Endodermal cell (in vitro differentiated cells): ENCODE results near the gene GPR155. TPM values are rescaled to one million over a fixed set of nuclear protein-coding genes. Genes with fewer than 3 reads are reported as not detected.

ENCODE experiments used
- DNase-seq: peaks from one replicate; pipeline ENCODE4 v3.0.0-alpha.2; 2017
- H3K27ac ChIP-seq: 2 replicates; pipeline ENCODE4 v1.5.1; 2013; ENCODE audit warnings: mild to moderate bottlenecking, low read depth, low read length, moderate library complexity
- H3K27me3 ChIP-seq: 2 replicates; pipeline ENCODE4 v1.6.1; 2013; ENCODE audit warnings: mild to moderate bottlenecking, low read length, moderate library complexity; ENCODE audit not compliant: insufficient read depth, control insufficient read depth, poor library complexity, severe bottlenecking
- H3K36me3 ChIP-seq: 2 replicates; pipeline ENCODE4 v1.7.0; 2013; ENCODE audit warnings: mild to moderate bottlenecking, low read length, moderate library complexity; ENCODE audit not compliant: control insufficient read depth, insufficient read depth
- H3K4me1 ChIP-seq: one replicate; pipeline ENCODE4 v1.7.0; 2013; ENCODE audit warnings: low read length; ENCODE audit not compliant: control insufficient read depth, insufficient read depth
- H3K4me3 ChIP-seq: 2 replicates; pipeline ENCODE4 v1.5.1; 2013; ENCODE audit warnings: mild to moderate bottlenecking, low read length, moderate library complexity
- H3K9ac ChIP-seq: 2 replicates; pipeline ENCODE4 v1.6.1; 2013; ENCODE audit warnings: mild to moderate bottlenecking, low read length, moderate library complexity; ENCODE audit not compliant: poor library complexity, severe bottlenecking; ENCODE audit errors: extremely low read depth
- H3K9me3 ChIP-seq: 2 replicates; pipeline ENCODE4 v1.6.1; 2013; ENCODE audit warnings: mild to moderate bottlenecking, low read length, moderate library complexity; ENCODE audit not compliant: control insufficient read depth
- H3K27ac Mint-ChIP-seq: 2 replicates; pipeline ENCODE4 v1.8.0; 2020; ENCODE audit warnings: mixed read lengths
- H3K27me3 Mint-ChIP-seq: 2 replicates; pipeline ENCODE4 v1.8.0; 2021; ENCODE audit warnings: mild to moderate bottlenecking, mixed read lengths; ENCODE audit not compliant: insufficient read depth
- H3K36me3 Mint-ChIP-seq: 2 replicates; pipeline ENCODE4 v1.8.0; 2020; ENCODE audit warnings: low read depth, mixed read lengths
- H3K4me1 Mint-ChIP-seq: 2 replicates; pipeline ENCODE4 v1.8.0; 2020; ENCODE audit warnings: mixed read lengths
- H3K4me3 Mint-ChIP-seq: 2 replicates; pipeline ENCODE4 v1.8.0; 2020; ENCODE audit warnings: mild to moderate bottlenecking, moderate library complexity, mixed read lengths
- H3K9me3 Mint-ChIP-seq: 2 replicates; pipeline ENCODE4 v1.8.0; 2020; ENCODE audit warnings: mild to moderate bottlenecking, mixed read lengths
- CTCF ChIP-seq: fragments of 200-600 bp; sonication (generic); conservative IDR thresholded peaks from 2 replicates; pipeline ENCODE4 v1.5.0; 2021; ENCODE audit warnings: antibody characterized with exemption, mild to moderate bottlenecking
- WGBS, 2 experiments: methylation state at CpG; one replicate each; pipeline versions ENCODE4 v1.1.5 to v1.1.7; 2013; ENCODE audit warnings: missing lambda C conversion rate in 2 of 2, mixed read lengths in 1 of 2; ENCODE audit not compliant: insufficient coverage in 1 of 2, insufficient read length in 1 of 2; 5-methylcytosine and 5-hydroxymethylcytosine counted together
- total RNA-seq, 2 donors: library from RNA; stranded (reverse); fragmentation: NEBNext Ultra II Directional in 1 of 2; extraction: Animal tissue kit (Norgen Biotek cat#: 25700) in 1 of 2; gene quantifications; 2 replicates in 1 of 2; 3 replicates in 1 of 2; pipeline ENCODE4 v1.2.1, GENCODE V29; 2021

GPR155 gene
- total RNA-seq, 2 donors from 2014 or later: 0.22 to 0.88 TPM

- no peak overlapping the region for H3K4me3 Mint-ChIP-seq
- no peaks in the 10 kb centered on the region for H3K9me3 ChIP-seq
- TF ChIP-seq CTCF: no peak
- no peaks in the 10 kb centered on the region for H3K36me3 Mint-ChIP-seq
- H3K27me3 Mint-ChIP-seq: no peaks in the 10 kb centered on the region
- H3K27me3 ChIP-seq: no peaks in the 10 kb centered on the region
- WGBS, 2 experiments: 92 to 100% methylated on average over 2 of the region's 2 CpGs
- no peak overlapping the region for H3K27ac ChIP-seq
- no peak for DNase-seq
- H3K36me3 ChIP-seq: no peaks in the 10 kb centered on the region
- H3K27ac Mint-ChIP-seq: no peak overlapping the region
- H3K4me1 ChIP-seq: no peaks in the 10 kb centered on the region
- no peaks in the 10 kb centered on the region for H3K9me3 Mint-ChIP-seq
- no peaks in the 10 kb centered on the region for H3K4me1 Mint-ChIP-seq
- H3K4me3 ChIP-seq: no peak overlapping the region
- no peak overlapping the region for H3K9ac ChIP-seq
Measured at GRCh38 chr2:174454566-174454965, 32.3 kb downstream of the GPR155 start.

- no peak overlapping the region for H3K4me3 Mint-ChIP-seq
- no peaks in the 10 kb centered on the region for H3K27me3 Mint-ChIP-seq
- H3K27ac Mint-ChIP-seq: no peak overlapping the region
- Histone ChIP-seq H3K27ac (no peak overlapping the region), H3K4me3 (no peak overlapping the region), H3K4me1 (no peaks in the 10 kb centered on the region), H3K9ac (no peak overlapping the region), H3K27me3 (no peaks in the 10 kb centered on the region), H3K36me3 (no peaks in the 10 kb centered on the region), H3K9me3 (no peaks in the 10 kb centered on the region)
- H3K9me3 Mint-ChIP-seq: no peaks in the 10 kb centered on the region
- H3K4me1 Mint-ChIP-seq: peaks cover under 1% of the 10 kb centered on the region
- DNase-seq: no peak
- no peaks in the 10 kb centered on the region for H3K36me3 Mint-ChIP-seq
- 93 to 100% methylated on average over 2 to 4 of the region's 4 CpGs for WGBS, 2 experiments
- no peak for TF ChIP-seq CTCF
Measured at GRCh38 chr2:174450021-174450816, 36.6 kb downstream of the GPR155 start.

- H3K4me1 ChIP-seq: no peaks in the 10 kb centered on the region
- H3K4me3 ChIP-seq: no peak overlapping the region
- no peaks in the 10 kb centered on the region for H3K27me3 Mint-ChIP-seq
- H3K4me3 Mint-ChIP-seq: no peak overlapping the region
- no peak overlapping the region for H3K27ac Mint-ChIP-seq
- H3K27ac ChIP-seq: no peak overlapping the region
- no peak for DNase-seq
- no peaks in the 10 kb centered on the region for H3K27me3 ChIP-seq
- 86 to 90% methylated on average over 1 to 2 of the region's 2 CpGs for WGBS, 2 experiments
- H3K36me3 ChIP-seq: no peaks in the 10 kb centered on the region
- H3K9me3 Mint-ChIP-seq: no peaks in the 10 kb centered on the region
- no peaks in the 10 kb centered on the region for H3K36me3 Mint-ChIP-seq
- H3K9me3 ChIP-seq: no peaks in the 10 kb centered on the region
- peaks cover 5% of the 10 kb centered on the region for H3K4me1 Mint-ChIP-seq
- no peak for TF ChIP-seq CTCF
- no peak overlapping the region for H3K9ac ChIP-seq
Measured at GRCh38 chr2:174449033-174449432, 37.8 kb downstream of the GPR155 start.
